T47D (cell line): ENCODE data around the gene TMED6.

ENCODE experiments used
- DNase-seq, 2 experiments: peaks; one replicate each; pipeline versions ENCODE4 v3.0.0 to v3.0.0-alpha.2; 2011 to 2012; ENCODE audit warnings: low read depth in 1 of 2, low spot score in 1 of 2
- JUND ChIP-seq: IDR thresholded peaks from 2 replicates; pipeline ENCODE4 v1.6.1; 2012; ENCODE audit warnings: low read depth
- in situ Hi-C: cut with HindIII; loops from 2 replicates; pipeline ENCODE4 v1.10.0; 2016; ENCODE audit warnings: low sequenced_read_pairs, low pct_unique_long_range_greater_than_20kb

TMED6 gene

GRCh38 chr16:69351309-69352027 lies at the start of gene TMED6:
Gene TMED6 (minus strand): TSS chr16:69351786. CDS start chr16:69351753, 33 bp downstream.
- no peak for DNase-seq
- TF ChIP-seq JUND, result no peak
- in situ Hi-C loops, result no loop called here

DNA sequence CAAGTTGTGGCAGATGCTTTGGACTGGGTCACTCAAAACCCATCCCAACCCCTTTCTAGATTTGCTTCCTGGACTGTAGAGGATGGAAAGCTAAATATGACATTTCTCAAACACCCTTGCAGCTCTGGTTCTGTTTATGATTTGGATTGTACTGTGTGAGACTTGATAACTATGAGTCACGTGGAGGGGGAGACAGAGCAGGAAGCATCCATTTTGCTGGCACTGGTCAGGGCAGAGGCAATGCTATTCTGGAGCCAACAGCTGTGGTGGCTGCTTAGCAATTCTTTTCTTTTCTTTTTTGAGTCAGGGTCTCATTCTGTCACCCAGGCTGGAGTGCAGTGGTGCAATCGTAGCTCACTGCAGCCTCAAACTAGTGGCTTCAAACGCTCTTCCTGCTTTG lies 47.8 kb upstream of the TMED6 start:
- DNase-seq, result no peak
- in situ Hi-C loops, result no loop called here

DNA sequence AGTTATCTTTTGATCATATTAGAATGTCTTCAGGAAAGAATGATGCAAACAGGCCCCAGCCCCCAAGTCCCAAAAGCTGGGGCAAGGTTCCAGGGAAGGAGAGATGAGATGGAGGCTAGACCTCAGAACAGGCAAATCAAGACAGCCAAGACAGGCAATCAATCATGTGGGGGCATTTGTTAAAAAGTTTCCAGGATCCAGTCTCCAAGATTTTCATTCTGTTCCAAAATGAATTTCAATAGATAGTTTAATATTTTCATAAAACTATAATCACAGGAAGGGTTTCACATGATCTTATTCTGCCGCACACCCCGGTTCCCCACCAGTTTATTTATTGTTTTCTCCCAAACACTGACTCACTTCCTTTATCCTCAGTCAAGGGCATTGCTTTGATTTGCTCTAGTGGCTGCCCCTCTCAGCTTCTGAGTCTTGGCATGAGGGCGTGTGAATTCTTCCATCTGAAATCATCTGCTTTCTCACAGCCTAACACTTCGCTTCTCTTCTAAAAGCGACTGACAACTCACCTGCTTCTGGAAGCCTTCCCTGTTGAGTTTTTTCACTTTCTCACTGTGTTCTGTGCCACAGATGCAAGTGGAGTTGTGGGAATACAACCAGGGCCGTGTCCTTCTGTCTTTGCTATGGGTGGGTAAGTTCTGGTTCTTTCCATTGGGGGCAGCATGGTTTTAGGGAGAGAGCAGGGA lies 46.4 kb upstream of the TMED6 start:
- in situ Hi-C loops, result no loop called here
- DNase-seq, result peak in 1 of 2 experiments; percentile 60
- no peak for TF ChIP-seq JUND

More for the DNA sequence above, 47.8 kb upstream of the TMED6 start:
- TF ChIP-seq JUND, result no peak

DNA sequence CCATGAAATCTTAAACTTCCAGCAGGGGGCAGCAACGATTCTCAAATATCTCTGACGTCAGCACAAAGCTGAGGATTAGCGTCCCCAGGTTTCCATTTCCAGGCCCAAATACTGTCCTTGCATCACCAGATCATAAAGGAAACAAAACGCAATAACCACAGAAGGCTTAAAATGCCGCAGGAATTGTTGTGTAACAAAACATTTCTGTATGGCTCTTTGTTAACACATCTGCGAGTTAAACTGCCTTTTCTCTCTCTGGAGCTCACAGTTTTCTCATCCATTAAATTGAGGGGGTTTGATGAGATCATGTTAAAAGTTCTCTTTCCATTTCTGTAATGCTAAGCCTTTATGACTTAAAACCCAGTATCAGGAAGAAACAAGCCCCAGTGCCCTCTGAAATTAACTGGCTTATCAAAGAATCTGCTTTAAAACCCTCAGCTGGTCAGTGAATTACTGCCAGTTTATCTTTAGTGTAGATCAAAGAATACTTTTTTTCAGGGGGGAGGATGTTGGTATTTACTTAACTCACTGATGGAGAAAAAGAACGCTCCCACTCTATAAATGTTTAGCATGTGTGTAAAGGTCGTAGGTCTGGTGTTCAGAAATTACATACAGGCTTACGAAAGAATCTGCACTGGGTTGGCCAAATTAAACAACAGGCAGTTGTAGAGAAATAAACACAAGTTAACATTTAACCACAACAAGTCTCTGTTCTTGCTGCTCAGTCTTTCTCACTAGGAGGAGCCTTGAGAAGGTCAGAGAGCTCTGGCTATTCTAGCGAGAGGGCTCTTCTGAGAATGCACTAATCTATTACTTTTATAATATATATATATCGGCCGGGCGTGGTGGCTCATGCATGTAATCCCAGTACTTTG lies 44.8 kb upstream of the TMED6 start:
- peak; percentile 21; the same call in 1 of the 2 replicates for TF ChIP-seq JUND
- in situ Hi-C loops, result no loop called here
- DNase-seq, result peak in 1 of 2 experiments; percentile 86

DNA sequence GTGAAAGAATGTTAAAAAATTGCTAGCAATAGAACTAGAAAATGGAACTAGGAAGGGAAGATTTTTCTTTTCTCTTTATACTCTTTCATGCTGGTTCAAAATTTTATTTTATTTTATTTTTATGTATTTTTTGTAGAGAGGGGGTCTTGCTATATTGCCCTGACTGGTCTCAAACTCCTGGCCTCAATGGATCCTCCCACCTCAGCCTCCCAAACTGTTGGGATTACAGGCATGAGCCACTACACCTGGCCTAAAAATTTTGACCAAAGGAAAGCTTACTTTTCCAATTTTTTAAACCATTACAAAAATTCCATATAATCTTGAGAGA lies 44.2 kb upstream of the TMED6 start:
- in situ Hi-C loops, result no loop called here
- TF ChIP-seq JUND, result no peak

DNA sequence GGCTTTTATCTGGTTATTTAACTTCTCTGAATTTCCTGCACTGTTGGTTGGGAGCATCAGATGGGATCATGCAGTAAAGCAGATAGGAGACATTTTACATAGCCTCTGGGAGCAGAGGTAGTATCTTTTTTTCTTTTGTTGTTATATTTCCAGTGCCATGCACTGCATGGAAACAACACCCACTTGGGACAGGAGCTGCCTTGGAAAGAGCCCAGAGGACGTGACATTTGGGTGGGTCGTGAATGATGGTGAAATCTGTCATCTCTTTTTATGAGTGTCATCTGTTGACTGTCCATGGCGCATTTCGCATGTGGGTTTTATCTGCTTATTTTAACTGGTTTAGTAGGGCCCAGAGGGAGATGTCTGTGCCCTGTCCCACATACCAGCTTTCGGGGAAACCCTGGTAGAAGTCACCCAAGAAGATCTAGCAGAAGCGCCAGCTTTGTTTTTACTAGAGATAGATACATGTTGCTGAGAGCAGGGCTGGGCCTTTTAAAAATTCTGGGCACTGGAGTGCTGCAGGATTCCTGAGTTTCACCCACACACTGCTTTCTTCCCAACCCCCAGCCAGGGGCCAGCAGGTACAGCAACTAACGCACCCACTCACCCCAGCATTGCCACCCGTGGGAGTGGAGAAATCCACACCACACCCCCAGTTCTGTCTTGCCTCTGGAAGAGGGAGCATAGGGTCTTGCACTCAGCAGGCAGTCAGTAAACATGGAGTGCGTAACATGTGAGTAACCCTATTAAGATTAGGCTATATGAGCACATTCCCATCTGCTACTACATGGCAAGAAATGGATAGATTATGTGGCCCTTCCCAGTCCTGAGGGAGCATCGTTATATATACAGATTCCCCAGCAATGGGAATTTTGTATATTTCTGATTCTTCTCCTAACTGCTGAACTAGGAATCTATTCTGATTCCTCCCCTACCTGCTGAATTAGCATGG lies 42.6 kb upstream of the TMED6 start:
- no peak for TF ChIP-seq JUND
- no peak for DNase-seq
- in situ Hi-C loops, result no loop called here

More for the DNA sequence above, 44.2 kb upstream of the TMED6 start:
- DNase-seq, result no peak

DNA sequence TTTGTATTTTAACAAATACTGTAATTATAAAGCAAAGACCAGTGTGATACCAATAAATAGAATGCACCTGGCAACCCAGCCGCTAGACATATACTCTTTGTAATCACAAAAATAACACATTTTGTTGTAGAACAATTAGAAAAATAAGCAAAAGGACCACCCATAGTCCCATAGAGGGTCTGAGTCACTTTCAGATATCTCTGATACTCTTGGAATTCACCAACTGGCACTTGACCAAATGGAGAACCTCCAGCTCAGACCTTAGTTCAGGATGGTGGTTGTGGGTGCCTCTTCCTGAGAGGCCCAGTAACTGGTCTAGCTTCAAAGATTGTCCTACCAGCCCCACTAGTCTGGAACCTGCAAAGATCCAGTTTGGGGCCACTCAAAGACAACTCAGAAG lies 35.0 kb upstream of the TMED6 start:
- in situ Hi-C loops, result no loop called here
- no peak for DNase-seq
- no peak for TF ChIP-seq JUND

- in situ Hi-C loops, result no loop called here
- DNase-seq, result no peak
- TF ChIP-seq JUND, result no peak
Observed at GRCh38 chr16:69384974-69385373, 33.4 kb upstream of the TMED6 start.

GRCh38 chr16:69382421-69382820 lies 30.8 kb upstream of the TMED6 start:
- no peak for TF ChIP-seq JUND
- DNase-seq, result no peak
- in situ Hi-C loops, result no loop called here

DNA sequence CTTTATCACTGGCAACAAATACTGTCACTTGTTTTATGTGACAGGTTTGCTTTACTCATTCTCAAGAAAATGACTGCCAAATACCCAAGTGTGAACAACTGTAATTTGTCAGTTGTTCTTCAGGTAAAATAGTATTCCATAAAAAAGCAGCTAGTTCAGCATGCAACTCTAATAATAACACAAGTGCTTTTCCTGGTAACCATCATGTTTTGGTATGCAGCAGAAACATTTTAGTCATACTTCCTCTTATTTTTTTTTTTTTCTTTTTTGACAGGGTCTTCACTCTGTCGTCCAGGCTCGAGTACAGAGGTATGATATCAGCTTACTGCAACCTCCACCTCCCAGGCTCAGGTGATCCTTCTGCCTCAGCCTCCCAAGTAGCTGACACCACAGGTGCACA lies 29.6 kb upstream of the TMED6 start:
- in situ Hi-C loops, result no loop called here
- TF ChIP-seq JUND, result no peak
- DNase-seq, result no peak

DNA sequence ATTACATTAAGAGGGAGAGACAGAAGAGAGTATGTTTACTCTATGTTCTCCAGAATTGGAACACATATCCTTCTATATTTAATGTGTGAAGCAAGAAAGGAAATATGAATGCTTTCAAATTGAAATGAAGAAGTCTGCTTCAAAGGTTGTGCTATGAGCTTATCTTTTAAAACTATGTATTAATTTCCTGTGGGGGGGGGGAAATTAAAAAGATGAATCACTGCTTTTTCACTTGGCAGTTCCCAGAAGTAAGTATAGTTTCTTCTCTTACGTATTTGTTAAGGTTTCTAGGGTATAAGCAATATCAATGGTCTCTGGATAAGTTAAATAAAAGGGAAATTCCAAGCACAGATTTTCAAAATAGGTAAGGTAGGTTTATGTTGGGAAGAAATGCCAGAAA lies 27.2 kb upstream of the TMED6 start:
- no peak for TF ChIP-seq JUND
- in situ Hi-C loops, result no loop called here
- DNase-seq, result no peak

DNA sequence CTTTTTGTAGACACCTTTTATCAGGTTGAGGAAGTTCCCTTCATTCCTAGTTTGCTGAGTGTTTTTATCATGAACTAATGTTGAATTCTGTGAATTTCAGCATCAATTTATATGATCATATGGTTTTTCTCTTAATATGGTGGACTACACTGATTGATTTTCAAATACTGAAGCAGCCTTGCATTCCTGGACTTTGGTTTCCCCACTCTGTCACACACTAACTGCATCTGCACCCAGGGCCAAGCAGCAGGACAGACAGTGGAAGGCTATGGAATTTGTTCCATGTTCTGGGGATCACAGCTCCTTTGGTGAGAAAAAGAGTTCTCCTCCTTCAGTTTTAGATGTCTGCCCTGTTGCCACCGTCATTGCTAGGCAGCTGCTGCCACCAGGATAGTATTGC lies 26.4 kb upstream of the TMED6 start:
- in situ Hi-C loops, result no loop called here
- no peak for TF ChIP-seq JUND

More for the DNA sequence above, 26.4 kb upstream of the TMED6 start:
- DNase-seq, result no peak
